ENCODE measurements around the gene MOGAT2.
"Not testable (repeated sequence)": the region's sequence is repeated elsewhere in the genome, so short reads cannot be mapped to it uniquely, and the experiment has no call there.

The MOGAT2 gene

GRCh38 chr11:75719340-75720239, 2.0 kb downstream of the MOGAT2 start:
- DNase-seq, result no peak

GRCh38 chr11:75720639-75721038, 3.0 kb downstream of the MOGAT2 start:
- no peak for DNase-seq

- no peak for DNase-seq
These were observed 4.4 kb downstream of the MOGAT2 start for GRCh38 chr11:75721852-75722668.

- no peak for DNase-seq
These were observed 5.0 kb downstream of the MOGAT2 start for GRCh38 chr11:75722669-75723042.

GRCh38 chr11:75725547-75726320, 8.1 kb downstream of the MOGAT2 start:
- DNase-seq, result no peak

- no peak for DNase-seq
These were observed 11.4 kb downstream of the MOGAT2 start for GRCh38 chr11:75728992-75729391.

- no peak for DNase-seq
These were observed 13.5 kb downstream of the MOGAT2 start for GRCh38 chr11:75731095-75731494.

- DNase-seq, result no peak
These were observed 15.4 kb downstream of the MOGAT2 start for GRCh38 chr11:75733071-75733430.

GRCh38 chr11:75733431-75734107, 15.9 kb downstream of the MOGAT2 start:
- DNase-seq, result no peak

GRCh38 chr11:75734491-75735180, 17.0 kb downstream of the MOGAT2 start:
- DNase-seq, result no peak

- DNase-seq, result no peak
These were observed 17.7 kb downstream of the MOGAT2 start for GRCh38 chr11:75735181-75735845.

GRCh38 chr11:75737314-75737713, 19.7 kb downstream of the MOGAT2 start:
- no peak for DNase-seq

GRCh38 chr11:75740681-75741080, 23.0 kb downstream of the MOGAT2 start:
- no peak for DNase-seq

GRCh38 chr11:75743159-75743558, 25.5 kb downstream of the MOGAT2 start:
- DNase-seq, result not testable (repeated sequence)

GRCh38 chr11:75743711-75744563, 26.3 kb downstream of the MOGAT2 start:
- no peak for DNase-seq

GRCh38 chr11:75745807-75746206, 28.2 kb downstream of the MOGAT2 start:
- DNase-seq, result no peak

GRCh38 chr11:75748729-75749273, 31.2 kb downstream of the MOGAT2 start:
- not testable (repeated sequence) for DNase-seq

- not testable (repeated sequence) for DNase-seq
These were observed 37.3 kb downstream of the MOGAT2 start for GRCh38 chr11:75754933-75755332.

- DNase-seq, result no peak
These were observed 40.0 kb downstream of the MOGAT2 start for GRCh38 chr11:75757651-75758050.

- DNase-seq, result no peak
These were observed 42.2 kb downstream of the MOGAT2 start for GRCh38 chr11:75759832-75760231.
